Lung microvascular endothelial cell (primary cell): ENCODE results near the gene PACSIN1. TPM values are rescaled to one million over a fixed set of nuclear protein-coding genes. Genes with fewer than 3 reads are reported as not detected.

Experiments used
- DNase-seq, 2 donors: peaks; one replicate each; pipeline versions ENCODE4 v3.0.0 to v3.0.0-alpha.2; 2010; ENCODE audit warnings: low read depth in 2 of 2
- total RNA-seq: library from RNA; depleted of rRNA; stranded (reverse); fragments of >200 nt; gene quantifications from 2 replicates; pipeline ENCODE4 v1.2.1, GENCODE V29; 2014

The PACSIN1 gene
- total RNA-seq, 1 donor from 2014 or later, result not detected

DNA sequence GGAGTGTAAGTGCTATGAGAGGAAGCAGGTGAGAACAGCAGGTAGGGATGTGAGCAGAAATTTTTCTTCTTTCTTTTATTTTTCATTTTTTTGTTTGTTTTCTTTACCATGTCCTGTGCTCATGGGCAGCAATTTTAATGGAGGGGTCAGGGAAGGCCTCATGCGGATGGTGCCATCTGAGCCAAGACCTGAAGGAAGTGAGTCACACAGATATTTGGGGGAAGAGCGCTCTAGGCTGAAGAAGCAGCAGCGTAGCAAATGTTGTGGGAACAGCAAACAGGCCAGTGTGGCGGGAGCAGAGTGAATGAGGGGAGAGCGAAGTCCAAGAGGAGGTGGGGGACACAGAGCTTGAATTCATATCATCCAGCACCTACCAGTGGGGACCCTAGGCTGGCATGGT is 77.5 kb downstream of the PACSIN1 start:
- peak; percentile 42 to 60 for DNase-seq

DNA sequence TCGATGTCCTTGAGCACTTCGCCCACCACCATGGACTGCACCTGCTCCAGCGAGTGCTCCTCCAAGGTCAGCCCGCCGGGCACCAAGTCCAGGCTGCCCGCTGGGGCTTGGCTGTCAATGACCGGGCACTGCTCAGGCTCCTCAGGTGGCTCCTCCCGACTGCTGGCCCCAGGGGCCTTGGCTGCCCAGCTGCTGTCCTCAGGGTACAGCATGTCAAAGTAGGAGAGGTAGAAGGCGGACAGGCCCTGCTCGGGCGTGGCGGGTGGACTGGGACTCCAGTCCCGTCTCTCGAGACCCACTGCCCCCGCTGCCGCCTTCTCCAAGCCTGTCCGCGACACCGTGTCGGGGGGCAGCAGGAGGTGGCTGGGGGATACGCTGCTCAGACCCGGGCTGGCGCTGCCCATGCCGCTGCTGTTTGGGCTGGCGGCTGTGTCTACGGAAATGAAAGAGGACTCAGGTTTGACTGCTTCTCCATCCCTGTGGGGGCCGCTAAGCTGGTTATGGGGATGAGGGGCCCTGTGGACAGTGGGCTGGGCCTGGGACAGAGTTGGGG is 78.3 kb downstream of the PACSIN1 start:
- no peak for DNase-seq

DNA sequence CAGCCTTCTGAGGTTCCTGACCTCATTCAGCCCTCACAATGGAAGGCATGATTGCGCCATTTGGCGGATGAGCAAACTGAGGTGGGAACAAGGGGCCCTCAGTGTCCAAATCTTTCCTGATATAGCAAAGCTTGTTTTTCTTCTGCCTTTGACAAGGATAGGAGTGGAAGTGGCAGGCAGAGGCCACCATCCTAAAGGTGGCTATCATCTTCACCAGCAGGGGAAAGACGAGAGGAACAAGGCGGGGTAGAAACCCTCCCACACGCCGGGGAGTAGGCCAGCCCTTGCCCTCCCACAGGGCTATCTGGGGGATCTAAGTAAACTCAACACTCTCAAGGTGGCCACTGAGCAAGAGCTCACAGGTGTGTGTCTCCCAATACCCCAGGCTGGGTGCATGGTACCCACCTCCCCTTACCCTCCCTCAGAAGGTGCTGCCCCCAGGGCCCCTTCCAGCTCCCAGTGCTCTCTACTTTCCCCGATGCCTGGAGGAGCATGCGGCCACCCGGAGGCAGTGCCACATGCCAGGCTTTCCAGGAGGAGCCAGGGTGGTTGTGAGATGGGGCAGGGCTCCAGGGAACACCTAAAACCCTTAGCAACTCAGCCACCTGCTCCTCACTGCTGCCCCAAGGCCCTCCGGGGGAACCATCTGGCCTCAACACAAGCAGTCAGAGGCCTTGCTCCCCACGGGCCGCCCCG is 79.0 kb downstream of the PACSIN1 start:
- no peak for DNase-seq

DNA sequence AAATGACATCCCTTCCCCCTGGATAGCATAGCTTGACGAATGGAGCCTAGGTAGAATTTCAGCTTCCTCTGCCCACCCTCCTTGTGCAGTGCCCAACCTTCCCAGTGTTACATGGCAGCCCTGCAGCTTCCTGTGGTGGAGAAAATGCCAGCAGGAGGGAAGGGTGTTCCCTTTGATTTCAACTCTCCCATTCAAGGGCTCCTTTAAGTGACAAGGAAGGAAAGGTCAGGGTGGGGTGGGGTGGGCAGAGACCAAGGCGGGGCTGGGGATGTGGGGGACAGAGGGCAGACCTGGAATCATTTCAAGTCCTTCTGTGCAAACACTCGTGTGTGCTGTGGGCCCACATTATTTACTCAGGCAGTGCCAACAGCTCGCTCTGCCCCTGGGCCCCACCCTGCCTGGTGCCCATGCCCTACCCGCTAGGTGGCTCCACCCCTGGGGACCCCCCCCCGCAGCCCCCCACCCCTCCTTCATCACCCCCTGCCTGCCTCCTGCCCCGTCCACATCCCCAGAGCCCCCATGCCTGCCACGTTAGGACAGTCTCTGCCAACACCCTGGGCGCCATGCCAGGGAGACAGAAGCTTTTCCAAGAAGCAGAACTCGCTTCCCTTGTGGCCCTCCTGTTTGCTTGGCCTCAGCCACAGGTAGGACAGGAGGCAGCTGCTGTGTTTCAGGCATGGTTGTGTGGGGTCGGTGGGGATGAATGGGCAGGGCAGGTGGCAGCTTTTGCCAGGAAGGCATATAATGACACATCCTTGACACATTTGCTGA is 80.9 kb downstream of the PACSIN1 start:
- no peak for DNase-seq

DNA sequence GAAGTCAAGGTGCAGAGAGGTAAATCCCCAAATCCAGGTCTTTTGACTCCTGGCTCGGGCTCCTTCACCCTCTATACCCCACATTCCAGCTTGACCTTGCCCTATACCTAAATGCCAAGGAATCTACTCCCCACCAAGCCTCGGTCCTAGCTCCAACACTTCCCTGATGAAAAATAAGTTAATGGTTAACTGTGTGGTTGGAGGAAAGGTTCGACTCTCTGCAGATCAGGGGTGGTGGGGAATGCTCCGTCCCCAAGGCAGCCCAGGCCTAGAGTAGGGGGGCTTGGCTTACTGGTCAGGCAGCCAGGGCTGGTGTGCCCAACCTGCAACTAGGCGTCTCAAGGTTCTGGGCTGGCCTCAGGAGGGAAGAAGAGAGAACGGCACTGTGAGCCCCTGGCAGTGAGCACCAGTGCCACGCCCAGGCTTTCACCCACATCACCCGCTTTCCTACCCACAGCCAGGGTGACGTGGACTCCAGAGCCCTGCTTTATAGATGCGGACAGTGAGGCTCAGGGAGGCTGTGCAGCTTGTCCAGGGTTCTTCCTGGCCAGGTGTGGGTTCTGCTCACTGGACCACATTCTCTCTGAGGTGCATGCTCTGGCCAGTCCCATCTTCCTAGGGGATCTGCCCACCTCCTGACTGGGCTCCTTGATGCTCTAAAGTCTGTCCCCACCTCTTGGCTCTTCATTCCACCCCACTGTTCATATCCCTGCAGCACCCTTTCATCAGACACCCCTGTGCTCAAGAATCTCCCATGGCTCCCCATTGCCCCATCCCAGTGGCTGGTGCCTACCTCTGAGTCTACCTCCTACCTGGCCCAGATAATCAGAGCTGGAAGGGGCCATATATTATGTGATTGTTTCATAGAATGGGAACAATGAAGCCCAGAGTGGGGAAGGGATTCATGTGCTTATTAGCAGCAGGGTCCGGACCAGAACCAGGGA is 82.1 kb downstream of the PACSIN1 start:
- no peak for DNase-seq

- no peak for DNase-seq
Observed at GRCh38 chr6:34549026-34549803, 83.3 kb downstream of the PACSIN1 start.

- DNase-seq, result no peak
Observed at GRCh38 chr6:34549804-34550202, 83.9 kb downstream of the PACSIN1 start.

DNA sequence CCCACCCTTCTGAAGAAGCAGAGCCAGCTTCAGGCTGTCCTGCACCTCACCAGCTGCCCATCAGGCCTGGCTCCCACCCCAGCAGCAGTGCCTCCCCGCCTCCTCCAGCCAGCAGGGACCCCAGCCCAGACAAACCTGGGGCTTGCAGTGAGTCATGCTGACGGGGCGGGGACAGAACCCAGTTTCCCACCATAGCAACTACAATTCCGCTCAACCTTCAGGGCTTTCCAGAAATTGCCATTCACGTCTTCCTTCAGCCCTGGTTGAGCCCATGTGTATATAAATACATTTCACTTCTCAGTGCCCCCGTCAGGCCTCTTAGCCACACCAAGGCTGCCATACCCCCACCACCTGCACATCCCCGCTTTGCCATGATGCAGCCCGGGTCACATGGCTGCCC is 85.8 kb downstream of the PACSIN1 start:
- no peak for DNase-seq

- no peak for DNase-seq
Observed at GRCh38 chr6:34552620-34553019, 86.7 kb downstream of the PACSIN1 start.

DNA sequence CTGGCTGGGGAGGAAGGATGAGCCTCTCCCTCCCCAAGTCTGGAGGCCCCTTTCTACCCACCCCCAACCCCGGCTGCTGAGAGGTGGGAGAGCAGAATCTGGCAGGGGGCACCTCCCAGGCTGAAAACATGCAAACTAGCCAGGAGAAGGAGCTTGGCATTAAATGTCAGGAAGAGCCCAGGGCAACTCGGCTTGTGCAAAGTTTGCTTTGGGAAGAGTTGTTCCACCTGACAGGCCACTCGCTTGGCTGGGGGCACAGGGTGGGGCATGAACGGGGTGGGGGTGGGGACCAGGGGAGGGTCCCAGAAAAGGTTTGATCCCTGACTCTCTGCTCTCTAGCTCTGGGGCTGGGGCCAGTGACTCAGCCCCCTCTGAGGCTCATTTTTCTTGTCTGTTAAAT is 87.3 kb downstream of the PACSIN1 start:
- no peak for DNase-seq

DNA sequence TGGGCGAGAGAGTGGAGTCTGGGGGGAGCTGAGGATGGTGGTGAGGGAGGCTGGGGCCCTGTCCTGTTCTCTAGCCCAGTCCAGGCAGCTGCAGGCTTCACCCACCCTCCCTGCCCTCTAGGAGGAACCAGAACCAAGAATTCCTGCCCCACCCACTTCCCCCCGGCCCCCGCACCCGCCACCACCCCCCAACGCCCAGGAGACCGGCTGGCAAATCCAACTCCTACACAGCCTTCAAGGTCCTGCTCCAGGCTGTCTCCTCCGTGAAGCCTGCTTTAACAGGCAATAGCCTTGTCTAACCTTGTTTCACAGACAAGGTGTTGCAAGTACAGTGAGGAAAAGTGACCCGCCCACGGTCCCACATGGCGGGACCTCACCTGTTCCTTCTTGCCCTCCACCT is 87.9 kb downstream of the PACSIN1 start:
- DNase-seq, result no peak

DNA sequence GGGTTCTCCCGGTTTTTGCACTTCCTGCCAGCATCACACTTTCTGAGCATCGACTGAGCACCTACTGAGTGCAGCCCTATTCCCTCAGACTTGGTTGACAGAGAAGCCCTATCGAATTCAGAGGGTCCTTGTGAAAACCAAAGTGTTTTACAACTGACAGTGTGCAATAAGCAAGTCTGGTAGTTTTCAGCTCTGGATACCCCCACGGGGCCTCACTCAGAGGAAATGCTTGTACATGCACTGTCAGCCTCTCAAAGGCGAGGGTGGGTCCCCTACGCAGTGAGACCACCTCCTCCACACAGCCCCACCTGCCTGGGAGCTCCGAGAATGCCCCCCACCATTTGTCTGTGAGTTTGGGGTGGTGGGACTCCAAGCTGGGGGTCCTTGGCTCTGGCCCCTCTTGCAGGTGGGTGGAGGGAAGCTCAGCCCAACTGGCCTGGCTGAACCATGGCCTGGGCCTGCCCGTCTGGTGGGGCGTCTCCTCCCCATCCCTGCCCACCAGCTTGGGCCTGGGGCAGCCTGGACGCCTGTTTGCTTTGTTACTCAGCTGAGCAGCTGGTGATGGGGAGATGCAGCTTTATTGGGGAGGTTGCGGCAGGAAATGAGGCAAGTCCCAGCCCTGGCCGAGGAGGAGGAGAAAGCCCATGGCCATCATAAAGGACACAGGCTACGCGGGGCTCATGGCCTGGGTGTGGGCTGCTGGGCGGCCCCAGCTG is 88.6 kb downstream of the PACSIN1 start:
- no peak for DNase-seq

DNA sequence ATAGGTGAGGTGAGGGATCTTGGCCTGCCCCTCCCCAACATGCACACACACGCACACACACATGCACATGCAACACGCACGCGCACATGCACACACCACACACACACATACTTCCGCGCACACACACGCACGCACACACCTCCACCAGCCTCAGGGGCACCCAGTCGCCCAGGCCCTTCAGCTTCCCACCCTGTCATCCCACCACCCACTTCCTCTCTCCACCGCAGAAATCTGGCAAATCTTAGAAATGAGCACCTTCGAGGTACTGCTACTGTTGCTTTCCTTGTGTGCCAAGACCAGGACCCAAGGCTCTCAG is 89.1 kb downstream of the PACSIN1 start:
- no peak for DNase-seq

DNA sequence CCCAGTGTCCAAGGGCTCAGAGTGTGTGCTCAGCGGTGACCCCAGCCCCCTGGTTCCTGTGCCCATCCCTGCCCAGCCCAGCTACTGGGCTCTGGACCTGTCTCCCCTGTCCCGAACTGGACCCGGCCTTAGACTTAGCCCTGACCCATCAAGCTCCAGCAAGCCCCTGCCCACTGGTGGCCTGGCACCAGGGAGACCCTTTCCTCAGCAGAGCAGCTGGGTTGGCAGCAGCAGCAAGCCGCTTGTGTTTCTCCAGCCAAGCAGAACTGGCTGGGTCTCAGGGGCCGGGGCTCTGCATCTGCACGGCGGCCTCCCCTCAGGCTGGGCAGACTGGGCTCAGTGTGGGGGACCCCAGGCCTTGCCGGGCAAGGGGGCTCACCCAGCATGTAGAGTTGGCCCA is 89.5 kb downstream of the PACSIN1 start:
- no peak for DNase-seq

- no peak for DNase-seq
Observed at GRCh38 chr6:34556031-34556471, 90.2 kb downstream of the PACSIN1 start, which contains the start of gene SPDEF. Gene SPDEF, minus strand, starts transcription at chr6:34556329. Its CDS starts 11,874 bp downstream, at chr6:34544455.

GRCh38 chr6:34556493-34556892 is 90.6 kb downstream of the PACSIN1 start:
- no peak for DNase-seq

DNA sequence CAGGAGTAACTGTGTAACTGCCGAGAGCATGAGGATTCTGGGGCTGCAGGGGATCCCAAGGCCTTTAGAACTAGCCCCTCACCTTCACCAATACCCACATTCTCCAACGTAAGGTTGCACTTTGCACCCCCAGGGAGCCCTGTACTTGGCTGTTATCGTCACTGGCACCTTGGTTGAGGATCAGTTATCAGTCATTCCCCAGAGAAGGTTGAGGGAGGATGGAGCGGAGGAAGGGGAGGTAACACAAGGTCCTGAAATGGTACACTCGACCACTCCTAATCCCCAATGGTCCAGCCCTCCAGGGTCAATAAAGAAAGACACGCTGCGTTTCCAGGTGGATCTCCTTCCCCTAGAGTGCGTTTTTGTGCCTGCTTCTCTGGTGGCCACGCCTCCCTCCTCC is 91.4 kb downstream of the PACSIN1 start:
- no peak for DNase-seq

DNA sequence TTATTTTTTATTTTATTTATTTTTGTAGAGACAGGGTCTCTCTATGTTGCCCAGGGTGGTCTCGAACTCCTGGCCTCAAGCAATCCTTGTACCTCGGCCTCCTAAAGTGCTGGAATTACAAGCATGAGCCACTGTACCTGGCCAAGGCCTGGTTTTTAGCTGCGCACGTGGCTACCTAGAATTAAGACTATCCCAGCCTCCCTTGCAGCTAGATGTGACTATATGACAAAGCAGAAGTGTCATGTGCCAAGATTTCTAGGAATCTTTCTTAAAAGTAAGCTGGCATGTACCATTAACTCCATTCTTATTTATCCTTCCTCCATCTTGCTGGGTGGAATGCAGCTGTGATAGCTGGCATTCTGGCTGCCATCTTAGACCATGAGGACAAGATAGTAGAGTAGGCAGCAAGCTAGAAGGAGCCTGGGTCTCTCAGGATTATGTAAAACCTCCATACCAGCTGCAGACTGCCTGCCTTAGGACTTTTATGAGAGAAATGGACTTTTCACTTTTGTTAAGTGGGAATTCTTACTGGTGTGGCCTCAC is 92.4 kb downstream of the PACSIN1 start:
- no peak for DNase-seq

GRCh38 chr6:34559651-34560365 is 93.9 kb downstream of the PACSIN1 start:
- DNase-seq, result no peak
